Cerebellar cortex (tissue), 1 donor: Measurements from ENCODE around the gene NTM.
A peak's percentile ranks its signal among the peaks of the same experiment; 100 is the strongest.

Source experiments
- DNase-seq: peaks from one replicate; pipeline ENCODE4 v3.0.0-alpha.2; 2015; ENCODE audit warnings: low spot score

The NTM gene

DNA sequence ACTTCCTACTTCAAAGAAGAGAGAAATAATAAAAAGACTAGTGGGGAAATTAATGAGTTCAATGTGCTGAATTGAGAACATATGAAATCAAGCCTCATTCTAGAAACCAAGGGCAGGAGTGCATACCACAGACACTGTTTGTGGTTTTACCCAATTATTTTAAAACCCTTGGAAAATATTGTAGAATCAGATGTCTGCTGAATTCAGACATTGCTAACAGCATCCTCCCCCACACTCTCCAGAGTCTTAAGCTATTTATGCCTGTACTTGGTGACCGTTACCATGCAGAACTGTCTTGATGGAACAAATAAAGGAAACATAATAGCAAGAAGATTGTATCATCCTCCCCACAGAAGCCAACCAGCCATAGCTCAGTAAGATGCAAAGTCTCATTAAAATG, 850.1 kb downstream of the NTM start:
- no peak for DNase-seq

DNA sequence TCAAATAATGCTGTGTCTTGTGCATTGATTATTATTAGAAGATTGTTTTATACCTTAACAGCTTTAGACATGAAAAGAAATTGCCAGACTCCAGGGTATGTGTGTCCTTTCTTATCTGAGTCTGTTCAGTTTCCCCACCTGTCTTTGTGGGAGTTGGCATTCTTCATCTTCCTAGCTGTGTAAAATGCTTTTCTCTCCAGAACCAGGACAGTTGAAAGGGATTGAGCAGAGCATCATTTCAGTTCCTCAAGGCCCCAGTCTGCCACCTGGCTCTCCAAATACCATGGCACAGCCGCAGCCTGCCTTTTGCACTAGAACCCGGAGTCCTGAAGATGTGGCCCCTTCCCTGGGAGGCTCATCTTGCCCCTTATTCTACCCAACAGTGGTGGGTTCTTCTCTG, 851.9 kb downstream of the NTM start:
- DNase-seq: peak; percentile 58

DNA sequence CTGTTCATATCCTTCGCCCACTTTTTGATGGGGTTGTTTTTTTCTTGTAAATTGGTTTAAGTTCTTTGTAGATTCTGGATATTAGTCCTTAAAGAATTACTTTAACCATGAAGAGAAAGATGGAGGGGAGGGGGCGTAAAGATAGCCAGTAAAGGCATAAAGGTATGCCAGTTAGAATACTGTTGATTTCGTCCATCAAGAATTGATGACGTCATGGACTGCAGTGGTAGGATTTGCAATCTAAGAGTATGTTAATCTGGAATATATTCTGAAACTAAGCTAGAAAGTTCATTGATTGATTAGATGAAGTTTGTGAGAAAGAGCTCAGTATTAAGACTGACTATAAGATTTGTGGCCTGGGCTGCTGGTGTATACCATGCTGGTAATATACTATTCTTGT, 856.1 kb downstream of the NTM start:
- DNase-seq: no peak

DNA sequence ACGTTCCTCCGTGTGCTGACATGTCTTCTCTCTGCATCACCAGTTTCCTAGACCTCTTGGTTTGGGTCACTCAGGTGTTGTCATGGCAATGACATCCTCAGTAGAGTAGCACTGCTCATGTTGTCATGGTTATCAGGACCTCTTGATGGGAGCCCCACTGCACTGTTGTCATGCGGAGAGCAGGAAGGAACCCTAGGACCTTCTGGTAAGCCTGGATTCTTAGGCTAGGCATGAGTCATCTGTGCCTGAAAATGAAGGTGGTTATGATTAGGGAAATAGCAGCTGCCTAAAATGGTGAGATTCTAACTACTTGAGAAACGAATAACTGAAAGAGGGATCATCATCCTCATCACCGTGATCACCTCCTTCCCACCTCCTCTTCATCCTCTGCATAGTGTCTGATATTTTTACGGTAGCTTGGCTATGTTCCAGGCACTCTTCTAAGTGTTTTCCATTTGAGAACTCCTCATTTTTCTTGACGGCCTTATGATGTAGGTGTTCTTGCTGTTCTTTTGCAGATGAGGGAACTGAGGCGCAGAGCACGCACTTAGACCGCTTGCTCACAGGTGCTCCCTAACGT, 858.4 kb downstream of the NTM start:
- no peak for DNase-seq

DNA sequence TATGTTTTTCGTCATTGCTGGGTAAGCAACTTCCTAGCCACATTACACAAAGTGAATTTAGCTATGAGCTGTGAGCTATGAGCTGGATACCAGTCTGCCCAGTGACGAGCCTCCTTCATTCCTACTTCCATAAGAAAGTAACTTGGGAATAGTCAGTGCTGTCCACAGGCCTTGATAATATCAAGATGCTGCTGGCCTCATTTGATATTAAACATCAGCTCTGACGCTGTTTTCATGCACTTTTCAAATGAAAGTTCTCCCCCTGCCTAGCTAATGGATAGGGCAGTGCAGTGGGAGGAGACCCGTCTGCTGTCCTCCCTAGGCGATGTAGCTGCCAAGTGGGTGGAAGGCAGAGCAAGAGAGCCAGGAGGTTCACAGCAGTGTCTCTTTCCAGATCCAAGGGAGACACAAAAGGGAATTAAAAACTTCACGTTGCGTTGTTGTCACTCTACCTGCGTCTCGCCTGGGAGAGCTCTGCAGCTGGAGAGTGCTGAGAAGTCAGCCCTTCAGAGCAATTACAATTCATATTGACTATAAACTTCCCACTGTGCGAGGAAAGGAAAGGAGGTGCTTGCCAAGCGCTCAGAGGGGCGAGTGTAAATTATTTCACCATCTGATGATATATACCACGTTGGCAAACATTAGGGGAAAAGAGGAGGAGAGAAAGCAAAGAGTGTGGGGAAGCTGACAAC, 861.4 kb downstream of the NTM start:
- DNase-seq: peak; percentile 67

DNA sequence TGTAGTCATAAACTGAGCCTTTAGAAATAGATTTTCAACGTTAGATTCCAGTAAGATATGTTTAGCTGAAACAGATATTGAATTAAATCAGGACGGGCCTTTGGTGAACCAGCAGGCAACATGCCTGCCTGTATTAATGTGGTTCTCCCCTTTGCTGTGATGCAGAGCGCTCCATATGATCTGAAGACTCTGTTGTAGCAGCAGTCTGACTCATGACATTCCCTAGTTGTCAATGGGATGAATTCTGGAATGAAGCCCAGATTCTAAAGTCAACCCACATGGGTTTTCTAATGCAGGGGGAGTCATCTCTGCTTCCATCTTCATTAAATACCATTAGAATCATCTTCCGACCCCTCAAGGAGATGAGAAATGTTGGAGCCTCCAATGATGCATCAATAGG, 864.5 kb downstream of the NTM start:
- no peak for DNase-seq

DNA sequence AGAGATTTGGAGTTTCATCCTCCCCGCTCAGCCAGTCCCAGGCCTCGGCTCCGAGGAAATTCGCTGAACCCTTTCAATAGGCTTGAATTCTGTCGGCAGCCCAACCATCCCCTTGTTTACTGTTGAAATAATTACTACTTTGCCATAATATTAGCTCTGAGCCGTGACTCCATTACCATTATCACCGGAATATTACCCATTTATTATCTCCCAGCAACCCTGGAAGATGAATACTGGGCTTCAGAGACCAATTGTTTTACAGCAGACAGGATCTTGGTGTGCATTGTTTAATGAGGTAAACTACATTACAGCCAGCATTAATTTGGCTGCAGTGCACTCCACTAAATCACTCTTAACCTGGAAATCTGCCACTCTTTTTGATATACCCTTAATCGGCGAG, 867.4 kb downstream of the NTM start:
- DNase-seq: no peak

DNA sequence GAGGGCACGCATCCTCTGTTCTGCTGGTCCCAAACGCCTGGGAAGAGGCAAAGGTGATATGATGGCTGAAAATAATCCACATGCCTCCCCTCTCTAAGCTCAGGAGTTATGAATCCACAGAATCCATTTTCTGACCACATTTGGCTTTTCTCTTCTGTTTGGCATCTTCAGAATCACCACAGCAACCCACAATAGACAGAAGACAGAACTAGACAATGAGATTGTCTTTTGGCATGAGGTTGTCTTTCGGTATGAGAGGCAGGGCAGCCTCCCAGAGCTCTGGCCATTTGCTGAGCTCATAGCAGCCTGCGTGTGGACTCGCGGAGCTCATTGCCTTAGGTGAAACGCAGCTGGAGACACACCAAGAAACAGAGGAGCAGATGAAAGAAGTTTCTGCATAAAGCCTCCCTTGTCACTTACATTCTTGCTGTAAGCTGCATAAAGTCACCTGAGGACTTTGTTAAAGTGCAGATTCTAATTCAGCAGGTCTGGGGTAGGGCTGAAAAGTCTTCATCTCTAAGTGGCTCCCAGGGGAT, 868.0 kb downstream of the NTM start:
- DNase-seq: no peak

DNA sequence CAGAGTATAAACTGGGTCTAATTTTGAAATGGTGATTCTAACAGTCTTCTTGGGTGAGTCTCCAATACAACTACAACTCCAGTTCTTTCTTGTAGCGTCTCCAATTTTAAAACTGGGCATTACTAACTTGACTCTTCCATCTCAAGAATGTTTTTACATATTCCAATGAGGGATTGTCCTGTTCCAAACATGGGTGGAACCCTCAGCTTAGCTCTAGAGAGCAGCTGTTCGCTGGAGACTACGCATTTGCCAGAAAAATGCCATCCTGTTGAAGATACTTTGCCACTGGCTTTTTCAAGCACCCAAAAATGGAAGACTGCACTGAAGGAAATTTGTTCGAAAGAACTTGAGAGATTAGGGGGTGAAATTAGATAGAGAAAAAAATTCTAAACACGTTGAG, 870.0 kb downstream of the NTM start:
- DNase-seq: no peak

DNA sequence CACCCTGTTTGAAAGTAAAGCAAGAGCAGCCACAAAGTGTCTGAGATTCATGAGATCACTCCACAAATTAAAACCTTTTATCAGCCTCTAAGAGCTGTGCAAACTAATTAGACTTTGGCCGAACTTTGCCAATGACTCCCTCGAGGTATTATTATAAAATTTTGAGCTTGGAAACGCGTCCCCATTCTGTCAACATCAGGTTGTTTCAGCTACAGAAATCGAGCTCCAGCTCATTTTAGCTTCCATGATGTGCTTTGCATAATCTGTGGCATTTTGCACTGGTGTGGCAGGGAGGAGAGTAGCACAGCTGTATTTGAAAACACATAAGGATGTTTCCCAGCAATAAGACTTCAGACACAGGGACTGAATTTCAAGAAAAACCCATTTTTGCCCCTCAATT, 872.2 kb downstream of the NTM start:
- no peak for DNase-seq

DNA sequence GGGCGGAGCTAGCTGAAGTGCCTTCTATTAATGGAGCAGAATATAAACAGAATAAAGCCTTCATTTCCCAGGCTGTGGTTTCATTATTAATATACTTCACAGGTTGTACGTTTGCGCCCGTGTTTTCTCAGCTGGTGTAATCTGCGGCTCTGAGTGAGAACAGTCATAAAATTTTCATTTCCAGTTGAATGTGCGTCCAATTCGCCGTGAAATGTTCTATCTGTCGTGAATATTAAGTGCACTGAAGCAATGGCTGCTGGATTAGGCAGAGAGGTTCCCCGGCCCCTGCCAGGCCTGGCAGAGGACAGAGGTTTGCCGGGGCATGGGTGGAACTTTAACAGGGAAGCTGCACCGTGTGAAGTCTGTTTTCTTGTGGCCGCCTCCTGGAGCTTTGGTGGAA, 874.4 kb downstream of the NTM start:
- no peak for DNase-seq

DNA sequence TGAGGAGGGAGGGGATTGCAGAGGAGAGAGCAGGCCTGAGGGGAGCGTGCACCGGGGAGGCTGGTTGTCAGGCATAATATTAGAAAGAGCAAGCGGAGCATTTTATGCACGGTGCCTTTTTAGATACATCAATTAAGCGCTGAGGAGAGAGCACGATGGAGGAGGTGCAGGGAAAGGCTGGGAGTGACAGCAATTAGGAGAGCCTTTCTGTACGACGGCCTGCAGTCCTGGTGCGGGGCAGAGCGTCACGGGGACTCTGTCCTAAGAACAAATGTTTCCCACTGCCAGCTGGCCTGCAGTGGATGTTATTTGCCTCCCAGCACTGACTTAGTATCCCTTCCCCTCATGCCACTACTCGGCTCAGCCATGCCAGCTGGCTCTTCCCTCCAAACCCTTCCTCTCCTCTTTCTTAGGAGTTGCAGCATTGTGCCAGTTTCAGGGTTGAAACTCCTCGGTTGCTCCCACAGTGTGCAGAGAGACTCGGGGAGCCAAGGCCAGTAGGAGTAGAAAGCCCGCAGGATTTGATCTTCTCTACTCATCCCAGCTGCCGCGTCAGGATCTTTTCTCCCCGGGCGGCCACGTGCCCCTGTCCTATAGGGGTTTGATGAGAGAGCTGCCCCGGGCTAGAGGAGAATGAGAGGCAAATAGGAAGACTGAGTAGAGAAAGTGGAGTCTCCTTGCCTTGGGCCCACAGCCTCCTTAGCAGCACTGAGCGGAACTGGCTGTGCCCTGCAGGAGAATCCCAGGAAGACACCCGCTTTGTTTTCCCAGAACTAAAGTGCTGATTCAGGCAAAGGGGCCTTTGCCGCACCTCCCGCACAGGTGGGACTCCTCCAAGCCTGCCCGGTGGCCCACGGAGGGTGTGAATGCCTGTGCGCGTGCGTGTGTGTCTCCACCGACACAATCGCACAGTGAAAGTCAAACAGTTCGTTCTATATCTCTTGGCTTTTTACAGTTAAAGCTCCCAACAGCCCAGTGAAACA, 875.3 kb downstream of the NTM start:
- peak; percentile 79 for DNase-seq

DNA sequence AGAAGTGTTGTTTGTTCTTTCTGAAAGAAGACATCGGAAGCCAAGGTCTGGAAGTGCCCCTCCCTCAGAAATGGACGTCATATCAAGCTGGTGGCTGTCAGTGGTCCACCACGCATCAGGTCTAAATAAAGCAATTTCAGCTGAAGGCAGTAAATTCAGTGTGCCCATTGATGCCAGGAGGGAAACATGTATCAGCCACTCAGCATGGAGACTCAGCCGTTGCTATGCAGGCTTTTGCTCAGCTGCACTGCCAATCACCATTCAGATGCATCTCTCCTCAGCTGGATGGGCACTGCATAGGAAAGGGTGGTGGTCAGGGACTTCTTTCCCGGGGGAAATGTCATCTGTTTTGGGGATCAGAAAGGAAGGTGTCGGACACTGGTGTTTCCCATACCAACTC, 878.2 kb downstream of the NTM start:
- DNase-seq: peak; percentile 76

DNA sequence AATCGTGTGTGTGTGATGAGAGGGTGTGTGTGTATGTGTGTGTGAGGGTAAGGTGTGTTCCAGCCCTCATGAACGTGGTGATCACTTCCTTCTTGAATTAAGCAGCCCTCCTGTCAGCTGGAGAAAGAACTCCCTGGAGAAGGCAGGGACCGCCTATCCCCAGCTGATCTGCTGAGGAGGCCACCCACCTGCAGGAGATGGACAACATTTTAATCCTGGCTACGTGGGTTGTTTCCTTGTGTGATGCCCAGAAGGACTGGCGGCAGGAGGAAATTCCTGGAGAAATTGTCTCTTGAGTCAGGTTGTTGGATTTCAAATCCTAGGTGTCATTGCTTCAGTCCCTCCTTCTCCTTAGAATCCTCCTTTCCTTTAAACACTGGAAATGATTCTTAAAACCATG, 878.8 kb downstream of the NTM start:
- DNase-seq: no peak

DNA sequence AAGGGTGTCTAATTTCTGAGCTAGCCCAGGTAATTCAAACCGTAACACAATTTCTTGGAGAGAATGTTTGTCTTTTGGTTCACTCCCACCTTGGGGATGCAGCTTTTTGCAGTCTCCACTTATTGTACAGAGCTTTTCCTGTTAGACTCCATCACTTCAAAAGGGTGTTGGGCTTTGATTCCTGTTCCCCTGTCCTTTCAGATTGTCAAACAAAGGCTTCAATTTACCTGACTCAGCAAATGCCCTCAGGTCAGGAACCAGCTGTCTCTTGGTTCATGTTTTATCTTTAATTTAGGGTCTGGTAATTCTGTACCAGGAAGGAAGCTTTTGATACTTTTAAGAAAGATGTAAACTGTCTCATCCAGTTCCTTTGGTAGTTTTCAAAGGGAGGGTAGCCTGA, 880.6 kb downstream of the NTM start:
- no peak for DNase-seq

DNA sequence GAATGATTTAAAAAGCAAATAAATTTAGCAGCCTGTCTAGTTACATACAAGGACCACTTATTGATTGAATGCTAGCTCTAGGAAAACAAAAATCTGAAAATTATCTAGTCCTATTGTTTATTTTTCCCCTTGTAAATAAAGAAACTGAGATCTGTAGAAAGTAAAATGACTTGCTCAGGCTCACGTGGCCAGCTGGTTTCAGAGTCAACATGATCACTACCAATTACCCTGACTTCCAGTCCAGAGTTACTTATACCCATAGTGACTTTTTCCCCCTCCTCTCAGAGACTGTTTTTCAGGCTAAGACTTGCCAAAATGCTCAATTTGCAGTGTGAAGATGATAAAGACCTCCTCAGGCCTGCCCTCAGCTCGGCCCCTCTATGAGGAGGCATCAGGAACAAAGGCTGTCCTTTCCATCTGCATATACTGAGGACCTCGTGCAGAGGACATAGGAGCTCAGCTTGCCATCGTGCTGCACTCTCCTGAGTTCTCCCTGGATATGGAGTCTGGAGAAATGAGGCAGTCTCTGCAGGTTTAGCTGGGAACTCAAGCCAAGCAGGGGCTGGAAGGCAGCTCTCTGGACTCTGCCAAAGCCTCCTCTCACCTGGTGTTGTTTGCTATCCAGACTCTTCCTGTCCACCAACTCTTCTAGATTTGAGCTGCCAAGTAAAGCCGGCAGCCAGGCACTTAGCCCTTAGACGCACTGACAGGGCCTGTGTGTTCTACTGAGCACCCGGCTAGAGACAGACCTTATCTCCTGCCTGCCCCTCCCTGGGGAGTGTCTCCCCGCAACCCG, 883.3 kb downstream of the NTM start:
- peak; percentile 97 for DNase-seq

DNA sequence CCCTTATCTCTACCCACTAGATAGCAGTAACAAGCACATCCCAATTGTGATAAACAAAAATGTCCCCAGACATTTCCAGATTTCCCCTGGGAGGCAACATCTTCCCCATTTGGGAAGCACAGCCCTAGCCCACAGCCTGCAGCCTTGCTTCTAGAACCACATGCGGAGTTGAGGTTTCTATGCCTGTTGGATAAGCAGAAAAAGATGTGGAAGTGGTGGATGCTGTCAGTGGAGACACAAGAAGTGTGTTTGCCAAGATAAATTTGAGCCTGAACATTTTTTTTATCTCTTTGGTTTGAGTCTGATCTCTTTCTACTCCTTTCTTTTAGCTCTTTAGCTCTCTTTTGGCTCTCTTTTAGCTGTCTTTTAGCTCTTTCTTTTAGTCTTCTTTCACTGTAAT, 884.5 kb downstream of the NTM start:
- no peak for DNase-seq

DNA sequence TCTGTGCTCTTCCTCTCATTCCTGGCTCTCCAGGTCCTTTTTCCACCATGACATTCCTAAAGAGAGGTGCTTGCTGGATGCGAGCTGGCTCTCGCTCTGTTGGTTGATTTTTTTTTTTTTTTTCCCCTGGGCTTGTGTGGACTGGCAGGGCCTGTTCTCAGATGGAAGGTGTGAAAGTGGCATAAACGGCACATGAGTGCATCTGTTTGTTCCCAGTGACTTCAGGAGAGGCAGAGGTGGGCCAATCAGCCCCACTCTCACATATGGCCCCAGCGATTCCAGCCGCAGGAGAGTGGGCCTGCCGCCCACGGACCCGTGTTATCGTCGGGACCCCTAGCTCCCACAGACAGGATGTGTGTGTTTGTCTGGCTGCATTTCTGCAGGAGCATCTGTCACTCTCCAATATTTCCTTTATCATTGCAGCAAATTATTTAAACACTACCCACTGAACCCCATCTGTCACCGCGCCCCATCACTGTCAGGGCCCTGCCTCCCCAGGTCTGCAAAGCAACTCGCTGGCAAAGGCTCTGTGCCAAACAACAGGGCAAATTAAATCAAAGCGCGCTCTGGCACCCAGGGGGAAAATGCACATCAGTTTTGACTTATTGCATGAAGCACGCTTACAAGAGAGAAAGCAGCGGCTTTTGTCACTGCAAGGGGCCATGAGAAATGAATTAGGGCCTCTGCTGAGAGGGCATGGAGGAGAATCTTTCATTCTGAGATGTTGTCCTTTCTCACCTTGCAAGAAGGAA, 886.3 kb downstream of the NTM start:
- DNase-seq: no peak

DNA sequence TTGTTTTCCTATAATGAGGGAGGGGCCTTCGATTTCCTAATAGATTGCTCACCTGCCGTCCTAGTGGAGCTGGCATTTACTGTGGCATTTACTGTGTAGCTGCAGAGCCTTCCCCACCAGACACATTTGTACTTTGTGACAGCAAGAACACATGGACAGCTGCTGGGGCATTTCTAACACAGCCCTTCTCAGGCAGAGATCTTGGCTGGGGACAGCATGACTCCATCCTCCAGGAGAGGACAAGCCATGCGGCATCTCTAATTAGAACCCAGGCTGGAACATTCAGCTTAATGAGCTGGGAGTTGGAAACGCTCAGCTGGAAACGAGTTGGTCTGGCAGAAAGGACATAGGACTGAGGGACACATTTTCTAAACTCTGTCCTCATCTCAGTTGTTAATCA, 887.5 kb downstream of the NTM start:
- DNase-seq: peak; percentile 74

DNA sequence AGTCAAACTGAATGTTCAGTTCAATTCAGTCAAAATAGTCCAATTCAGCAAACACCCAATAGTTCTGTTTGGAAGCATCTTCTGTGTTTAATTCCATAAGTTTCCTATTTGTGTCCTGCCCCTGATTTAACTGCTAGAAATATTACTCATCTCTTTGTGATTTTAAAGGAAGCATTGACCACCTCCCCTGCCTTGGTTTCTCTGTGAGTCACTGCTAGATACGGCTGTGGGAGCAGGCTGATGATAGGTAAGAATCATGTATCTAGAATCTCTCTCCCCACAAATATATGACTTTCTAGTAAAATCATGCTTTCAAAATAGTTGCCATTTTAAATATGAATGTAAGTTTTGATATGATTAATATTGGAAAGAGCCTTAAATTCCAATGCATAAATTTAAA, 888.5 kb downstream of the NTM start:
- DNase-seq: no peak

DNA sequence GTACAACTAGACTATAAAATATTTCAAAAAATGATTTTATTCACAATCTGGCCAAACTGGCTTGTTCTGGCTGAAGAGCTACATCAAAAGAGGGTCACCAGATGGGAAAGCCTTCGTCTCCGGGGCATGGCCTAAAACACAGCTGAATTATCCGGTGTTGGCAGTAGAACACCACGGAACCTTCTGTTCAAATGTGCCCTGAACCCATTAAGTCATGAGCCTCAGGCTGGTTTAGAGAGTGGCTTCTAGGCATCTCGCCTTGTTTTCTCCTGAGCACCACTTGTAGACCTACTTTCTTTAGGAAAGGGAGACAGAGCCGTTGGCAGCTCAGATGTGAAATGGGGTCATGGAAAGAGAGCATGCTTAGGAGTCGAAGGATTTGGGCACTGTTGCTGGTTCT, 890.2 kb downstream of the NTM start:
- peak; percentile 97 for DNase-seq
